ENCODE results near the gene DHDDS. TPM values are rescaled to one million over a fixed set of nuclear protein-coding genes. Genes with fewer than 3 reads are reported as not detected.

Gene DHDDS
- total RNA-seq, 1 donor from 2014 or later = 50.4 TPM

GRCh38 chr1:26434161-26434752 lies 2.1 kb downstream of the DHDDS start:
- no peak overlapping the region for H3K27ac Mint-ChIP-seq (ENCODE audit: unreplicated experiment)
- no peaks in the 10 kb centered on the region for H3K9me3 Mint-ChIP-seq (ENCODE audit: unreplicated experiment)
- DNase-seq (ENCODE audit: extremely low spot score, unreplicated experiment) = no peak
- TF ChIP-seq CTCF (IDR thresholded peaks at IDR 0.05) = no peak
- no peak overlapping the region for H3K4me3 Mint-ChIP-seq (ENCODE audit: unreplicated experiment)
- H3K36me3 Mint-ChIP-seq (ENCODE audit: unreplicated experiment) = peaks cover 19% of the 10 kb centered on the region
- peaks cover 23% of the 10 kb centered on the region for H3K4me1 Mint-ChIP-seq (ENCODE audit: unreplicated experiment)
- H3K27me3 Mint-ChIP-seq (ENCODE audit: unreplicated experiment) = peaks cover 4% of the 10 kb centered on the region

GRCh38 chr1:26438041-26438440 lies 5.9 kb downstream of the DHDDS start:
- no peak for DNase-seq (ENCODE audit: extremely low spot score, unreplicated experiment)
- no peak for TF ChIP-seq CTCF (IDR thresholded peaks at IDR 0.05)
- Mint-ChIP-seq H3K27me3 (ENCODE audit: unreplicated experiment) (no peaks in the 10 kb centered on the region), H3K4me3 (ENCODE audit: unreplicated experiment) (no peak overlapping the region), H3K27ac (ENCODE audit: unreplicated experiment) (no peak overlapping the region), H3K9me3 (ENCODE audit: unreplicated experiment) (no peaks in the 10 kb centered on the region), H3K36me3 (ENCODE audit: unreplicated experiment) (peaks cover 36% of the 10 kb centered on the region), H3K4me1 (ENCODE audit: unreplicated experiment) (peaks cover 8% of the 10 kb centered on the region)

GRCh38 chr1:26440259-26440658 lies 8.1 kb downstream of the DHDDS start:
- Mint-ChIP-seq H3K4me3 (ENCODE audit: unreplicated experiment) (no peak overlapping the region), H3K4me1 (ENCODE audit: unreplicated experiment) (no peaks in the 10 kb centered on the region), H3K9me3 (ENCODE audit: unreplicated experiment) (no peaks in the 10 kb centered on the region), H3K27ac (ENCODE audit: unreplicated experiment) (no peak overlapping the region), H3K27me3 (ENCODE audit: unreplicated experiment) (no peaks in the 10 kb centered on the region), H3K36me3 (ENCODE audit: unreplicated experiment) (peaks cover 43% of the 10 kb centered on the region)
- no peak for DNase-seq (ENCODE audit: extremely low spot score, unreplicated experiment)
- TF ChIP-seq CTCF (IDR thresholded peaks at IDR 0.05) = no peak

- no peak for DNase-seq (ENCODE audit: extremely low spot score, unreplicated experiment)
- Mint-ChIP-seq H3K4me3 (ENCODE audit: unreplicated experiment) (no peak overlapping the region), H3K36me3 (ENCODE audit: unreplicated experiment) (peaks cover 31% of the 10 kb centered on the region), H3K9me3 (ENCODE audit: unreplicated experiment) (no peaks in the 10 kb centered on the region), H3K27me3 (ENCODE audit: unreplicated experiment) (no peaks in the 10 kb centered on the region), H3K4me1 (ENCODE audit: unreplicated experiment) (no peaks in the 10 kb centered on the region), H3K27ac (ENCODE audit: unreplicated experiment) (no peak overlapping the region)
- no peak for TF ChIP-seq CTCF (IDR thresholded peaks at IDR 0.05)
These were observed 17.7 kb downstream of the DHDDS start for GRCh38 chr1:26449868-26450267.

- Mint-ChIP-seq H3K4me1 (ENCODE audit: unreplicated experiment) (no peaks in the 10 kb centered on the region), H3K4me3 (ENCODE audit: unreplicated experiment) (no peak overlapping the region), H3K36me3 (ENCODE audit: unreplicated experiment) (peaks cover 31% of the 10 kb centered on the region), H3K27me3 (ENCODE audit: unreplicated experiment) (no peaks in the 10 kb centered on the region), H3K27ac (ENCODE audit: unreplicated experiment) (no peak overlapping the region), H3K9me3 (ENCODE audit: unreplicated experiment) (no peaks in the 10 kb centered on the region)
- DNase-seq (ENCODE audit: extremely low spot score, unreplicated experiment) = no peak
- TF ChIP-seq CTCF (IDR thresholded peaks at IDR 0.05) = no peak
These were observed 18.8 kb downstream of the DHDDS start for GRCh38 chr1:26450908-26451307.
